GM23248 (cell line): ENCODE results near the gene HTR5A.

ENCODE experiments used
- EZH2 ChIP-seq: fragments of 200-600 bp; sonication (generic); IDR thresholded peaks from 2 replicates; pipeline ENCODE4 v1.6.1; 2018; ENCODE audit warnings: antibody characterized with exemption, mild to moderate bottlenecking; ENCODE audit not compliant: insufficient read depth, poor library complexity, severe bottlenecking
- EZH2phosphoT487 ChIP-seq: fragments of 200-600 bp; sonication (generic); IDR thresholded peaks from 2 replicates; pipeline ENCODE4 v1.6.1; 2018; ENCODE audit warnings: antibody characterized with exemption, moderate library complexity, mild to moderate bottlenecking, low read depth; ENCODE audit not compliant: insufficient read depth

DNA sequence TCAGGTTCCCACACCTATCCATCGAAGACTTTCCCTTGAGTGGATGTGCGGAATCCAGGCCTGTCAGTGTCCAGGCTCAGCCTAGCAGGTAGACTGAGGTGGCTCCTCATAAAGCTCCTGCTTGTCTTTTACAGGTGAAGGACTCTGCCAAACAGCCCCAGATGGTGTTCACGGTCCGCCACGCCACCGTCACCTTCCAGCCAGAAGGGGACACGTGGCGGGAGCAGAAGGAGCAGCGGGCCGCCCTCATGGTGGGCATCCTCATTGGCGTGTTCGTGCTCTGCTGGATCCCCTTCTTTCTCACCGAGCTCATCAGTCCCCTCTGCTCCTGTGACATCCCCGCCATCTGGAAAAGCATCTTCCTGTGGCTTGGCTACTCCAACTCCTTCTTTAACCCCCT is 13.9 kb downstream of the HTR5A start:
- TF ChIP-seq EZH2phosphoT487 (no peak), EZH2 (no peak)
